Measurements from ENCODE around the gene TULP4.

The TULP4 gene

GRCh38 chr6:158287047-158287446, 25.2 kb upstream of the TULP4 start:
- ATAC-seq: no peak
- TF ChIP-seq GLIS3 (CRISPR knock-in tag; IDR thresholded peaks at IDR 0.05) (no peak), CSDC2 (CRISPR knock-in tag; IDR thresholded peaks at IDR 0.05) (no peak), TOX (CRISPR knock-in tag; IDR thresholded peaks at IDR 0.05; ENCODE audit: borderline replicate concordance) (no peak), SNAI2 (CRISPR knock-in tag; IDR thresholded peaks at IDR 0.05) (no peak), ARNTL (CRISPR knock-in tag; IDR thresholded peaks at IDR 0.05; ENCODE audit: borderline replicate concordance, low read depth) (no peak), CSRNP3 (CRISPR knock-in tag; IDR thresholded peaks at IDR 0.05) (no peak), ZNF8 (CRISPR knock-in tag; IDR thresholded peaks at IDR 0.05) (no peak), CREB5 (CRISPR knock-in tag; IDR thresholded peaks at IDR 0.05; ENCODE audit: low read depth) (no peak), OSR1 (CRISPR knock-in tag; IDR thresholded peaks at IDR 0.05) (no peak), TSHZ2 (CRISPR knock-in tag; IDR thresholded peaks at IDR 0.05) (no peak), ZNF565 (CRISPR knock-in tag; conservative IDR thresholded peaks at IDR 0.05; ENCODE audit: low read depth) (no peak), PATZ1 (CRISPR knock-in tag; IDR thresholded peaks at IDR 0.05; ENCODE audit: borderline replicate concordance) (no peak), RARB (CRISPR knock-in tag; IDR thresholded peaks at IDR 0.05) (no peak), TCF4 (CRISPR knock-in tag; IDR thresholded peaks at IDR 0.05; ENCODE audit: borderline replicate concordance) (no peak), ESRRG (CRISPR knock-in tag; IDR thresholded peaks at IDR 0.05) (no peak), POU6F1 (CRISPR knock-in tag; IDR thresholded peaks at IDR 0.05; ENCODE audit: borderline replicate concordance, low read depth) (no peak), ISL1 (CRISPR knock-in tag; IDR thresholded peaks at IDR 0.05) (no peak), ZNF70 (CRISPR knock-in tag; IDR thresholded peaks at IDR 0.05) (no peak), ZFP30 (CRISPR knock-in tag; IDR thresholded peaks at IDR 0.05) (no peak), BACH2 (CRISPR knock-in tag; IDR thresholded peaks at IDR 0.05; ENCODE audit: borderline replicate concordance) (no peak)

- no peak for ATAC-seq
These were observed 22.2 kb upstream of the TULP4 start for GRCh38 chr6:158290040-158290439.

More at GRCh38 chr6:158290040-158290439, 22.2 kb upstream of the TULP4 start:
- TF ChIP-seq TCF4 (CRISPR knock-in tag; IDR thresholded peaks at IDR 0.05; ENCODE audit: borderline replicate concordance): no peak
- no peak for TF ChIP-seq BACH2 (CRISPR knock-in tag; IDR thresholded peaks at IDR 0.05; ENCODE audit: borderline replicate concordance)
- TF ChIP-seq ZFP3 (CRISPR knock-in tag; IDR thresholded peaks at IDR 0.05): no peak
- TF ChIP-seq GLIS3 (CRISPR knock-in tag; IDR thresholded peaks at IDR 0.05): no peak
- TF ChIP-seq CREB5 (CRISPR knock-in tag; IDR thresholded peaks at IDR 0.05; ENCODE audit: low read depth): no peak
- no peak for TF ChIP-seq RARB (CRISPR knock-in tag; IDR thresholded peaks at IDR 0.05)
- TF ChIP-seq OSR1 (CRISPR knock-in tag; IDR thresholded peaks at IDR 0.05): no peak
- TF ChIP-seq ZNF565 (CRISPR knock-in tag; conservative IDR thresholded peaks at IDR 0.05; ENCODE audit: low read depth): no peak
- no peak for TF ChIP-seq ZNF8 (CRISPR knock-in tag; IDR thresholded peaks at IDR 0.05)
- no peak for TF ChIP-seq ISL1 (CRISPR knock-in tag; IDR thresholded peaks at IDR 0.05)
- no peak for TF ChIP-seq PATZ1 (CRISPR knock-in tag; IDR thresholded peaks at IDR 0.05; ENCODE audit: borderline replicate concordance)
- no peak for TF ChIP-seq TOX (CRISPR knock-in tag; IDR thresholded peaks at IDR 0.05; ENCODE audit: borderline replicate concordance)
- no peak for TF ChIP-seq ZFP30 (CRISPR knock-in tag; IDR thresholded peaks at IDR 0.05)

Data from SK-N-SH treated with all-trans-retinoic acid at 6 μM for 48 hours (cell line).